HL-60 (cell line): ENCODE data around the gene C7orf57.

Experiments
- DNase-seq, 2 experiments: peaks; one replicate each; pipeline ENCODE4 v3.0.0-alpha.2; 2010 to 2020; ENCODE audit warnings: low read depth in 1 of 2, low spot score in 1 of 2
- H3K27ac ChIP-seq: fragments of 250-450 bp; sonication (Bioruptor Pico); replicated peaks from 2 replicates; pipeline ENCODE4 v1.5.1; 2020; ENCODE audit warnings: mild to moderate bottlenecking, moderate library complexity
- H3K27me3 ChIP-seq: fragments of 250-450 bp; sonication (Bioruptor Pico); 2 replicates; pipeline ENCODE4 v1.5.1; 2021; ENCODE audit warnings: mild to moderate bottlenecking, moderate library complexity; ENCODE audit not compliant: insufficient read depth, poor library complexity, severe bottlenecking
- H3K4me3 ChIP-seq: replicated peaks from 2 replicates; pipeline ENCODE4 v1.5.1; 2011; ENCODE audit warnings: mild to moderate bottlenecking, control low read depth, low read length; ENCODE audit not compliant: insufficient read depth
- CTCF ChIP-seq: IDR thresholded peaks from one replicate; pipeline ENCODE4 v1.5.1; 2011; ENCODE audit warnings: low read length, control low read depth, inconsistent platforms; ENCODE audit not compliant: insufficient read depth
- GABPA ChIP-seq: IDR thresholded peaks from 2 replicates; pipeline ENCODE4 v1.6.1; 2012; ENCODE audit warnings: low read depth
- POLR2AphosphoS5 ChIP-seq: IDR thresholded peaks from 2 replicates; pipeline ENCODE4 v1.6.1; 2012; ENCODE audit warnings: low read depth
- REST ChIP-seq: IDR thresholded peaks from 2 replicates; pipeline ENCODE4 v1.6.1; 2012; ENCODE audit warnings: low read depth; ENCODE audit not compliant: insufficient replicate concordance
- SPI1 ChIP-seq: IDR thresholded peaks from 2 replicates; pipeline ENCODE4 v1.6.1; 2012; ENCODE audit warnings: low read depth, mild to moderate bottlenecking, borderline replicate concordance

Gene C7orf57

GRCh38 chr7:48107926-48108472 is 72.7 kb downstream of the C7orf57 start:
- TF ChIP-seq GABPA (no peak), CTCF (no peak), POLR2AphosphoS5 (no peak), REST (no peak), SPI1 (no peak)
- no peak for DNase-seq
- H3K27ac ChIP-seq, result no peak overlapping the region
- H3K4me3 ChIP-seq, result no peak overlapping the region
- no peaks in the 10 kb centered on the region for H3K27me3 ChIP-seq

GRCh38 chr7:48108959-48109847 is 73.9 kb downstream of the C7orf57 start:
- no peak overlapping the region for H3K27ac ChIP-seq
- no peak overlapping the region for H3K4me3 ChIP-seq
- TF ChIP-seq POLR2AphosphoS5, result no peak
- TF ChIP-seq CTCF, result no peak
- TF ChIP-seq GABPA, result no peak
- no peak for TF ChIP-seq REST
- TF ChIP-seq SPI1, result no peak

GRCh38 chr7:48109848-48110663 is 74.7 kb downstream of the C7orf57 start:
- DNase-seq, result peak in 1 of 2 experiments; percentile 69
- Histone ChIP-seq H3K4me3 (no peak overlapping the region), H3K27ac (no peak overlapping the region), H3K27me3 (no peaks in the 10 kb centered on the region)
- peak; percentile 98 for TF ChIP-seq CTCF
- TF ChIP-seq GABPA, result no peak
- TF ChIP-seq POLR2AphosphoS5, result no peak
- TF ChIP-seq SPI1, result no peak
- TF ChIP-seq REST, result no peak

More at GRCh38 chr7:48108959-48109847, 73.9 kb downstream of the C7orf57 start:
- H3K27me3 ChIP-seq, result no peaks in the 10 kb centered on the region
- no peak for DNase-seq
